Measurements from ENCODE around the gene MRFAP1. TPM values are rescaled to one million over a fixed set of nuclear protein-coding genes. Genes with fewer than 3 reads are reported as not detected.

Gene MRFAP1
- 103 and 113 TPM in 2 replicates for total RNA-seq

GRCh38 chr4:6640292-6641163 is at the start of gene MRFAP1:
Gene MRFAP1, plus strand, starts transcription at chr4:6640685. Its CDS starts 178 bp downstream, at chr4:6640863.

Other genes with a start within 250 kb of the MRFAP1 start
- 0.54 and 0.86 TPM in 2 replicates for gene PPP2R2C, start 168.1 kb upstream of the MRFAP1 start, total RNA-seq
- 10.0 and 10.7 TPM in 2 replicates for gene MAN2B2, start 65.5 kb upstream of the MRFAP1 start, total RNA-seq
- 0.54 TPM in 1 of 2 replicates, not detected in the other for gene S100P, start 53.2 kb downstream of the MRFAP1 start, total RNA-seq
- 45.3 and 54.5 TPM in 2 replicates for gene MRFAP1L1, start 69.2 kb downstream of the MRFAP1 start, total RNA-seq
- gene BLOC1S4, start 75.5 kb downstream of the MRFAP1 start, total RNA-seq: 10.0 and 10.3 TPM in 2 replicates
- gene KIAA0232, start 142.0 kb downstream of the MRFAP1 start, total RNA-seq: 15.5 and 18.8 TPM in 2 replicates